Kidney epithelial cell (primary cell): ENCODE results near the gene DSTYK. TPM values are rescaled to one million over a fixed set of nuclear protein-coding genes. Genes with fewer than 3 reads are reported as not detected.

Source experiments
- DNase-seq: peaks from one replicate; pipeline ENCODE4 v3.0.0-alpha.2; 2010; ENCODE audit warnings: low read depth
- H3K27me3 ChIP-seq: 2 replicates; pipeline ENCODE4 v1.6.0; 2011; ENCODE audit warnings: low read length; ENCODE audit not compliant: control insufficient read depth, insufficient read depth
- H3K36me3 ChIP-seq: 2 replicates; pipeline ENCODE4 v1.5.1; 2011; ENCODE audit warnings: low read length; ENCODE audit not compliant: control insufficient read depth, insufficient read depth
- H3K4me3 ChIP-seq: 2 replicates; pipeline ENCODE4 v1.5.1; 2011; ENCODE audit warnings: low read depth, mild to moderate bottlenecking, control low read depth, low read length
- total RNA-seq: library from RNA; depleted of rRNA; stranded (reverse); fragments of >200 nt; gene quantifications from 2 replicates; pipeline ENCODE4 v1.2.3, GENCODE V29; 2015
- TF ChIP-seq, protein P1 (sequence below): IDR thresholded peaks from 2 replicates; pipeline ENCODE4 v1.5.1; 2011; ENCODE audit warnings: mild to moderate bottlenecking, moderate library complexity, low read length, control low read depth, inconsistent platforms; ENCODE audit not compliant: insufficient read depth, poor library complexity, severe bottlenecking

The DSTYK gene
- total RNA-seq, 1 donor from 2014 or later, result 13.8 TPM

- Histone ChIP-seq H3K27me3 (no peaks in the 10 kb centered on the region), H3K4me3 (peak within 1 kb of the TSS; percentile 96), H3K36me3 (no peaks in the 10 kb centered on the region)
- DNase-seq, result peak; percentile 88
- TF ChIP-seq, protein P1, sequence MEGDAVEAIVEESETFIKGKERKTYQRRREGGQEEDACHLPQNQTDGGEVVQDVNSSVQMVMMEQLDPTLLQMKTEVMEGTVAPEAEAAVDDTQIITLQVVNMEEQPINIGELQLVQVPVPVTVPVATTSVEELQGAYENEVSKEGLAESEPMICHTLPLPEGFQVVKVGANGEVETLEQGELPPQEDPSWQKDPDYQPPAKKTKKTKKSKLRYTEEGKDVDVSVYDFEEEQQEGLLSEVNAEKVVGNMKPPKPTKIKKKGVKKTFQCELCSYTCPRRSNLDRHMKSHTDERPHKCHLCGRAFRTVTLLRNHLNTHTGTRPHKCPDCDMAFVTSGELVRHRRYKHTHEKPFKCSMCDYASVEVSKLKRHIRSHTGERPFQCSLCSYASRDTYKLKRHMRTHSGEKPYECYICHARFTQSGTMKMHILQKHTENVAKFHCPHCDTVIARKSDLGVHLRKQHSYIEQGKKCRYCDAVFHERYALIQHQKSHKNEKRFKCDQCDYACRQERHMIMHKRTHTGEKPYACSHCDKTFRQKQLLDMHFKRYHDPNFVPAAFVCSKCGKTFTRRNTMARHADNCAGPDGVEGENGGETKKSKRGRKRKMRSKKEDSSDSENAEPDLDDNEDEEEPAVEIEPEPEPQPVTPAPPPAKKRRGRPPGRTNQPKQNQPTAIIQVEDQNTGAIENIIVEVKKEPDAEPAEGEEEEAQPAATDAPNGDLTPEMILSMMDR, result peak; percentile 93
Observed at GRCh38 chr1:205121660-205122488, 89.6 kb downstream of the DSTYK start, which contains the start of gene RBBP5. Gene RBBP5 (minus strand): TSS chr1:205121978. CDS start chr1:205121873, 105 bp downstream.

GRCh38 chr1:205118752-205119151 is 92.8 kb downstream of the DSTYK start:
- TF ChIP-seq, protein P1, result no peak
- no peaks in the 10 kb centered on the region for H3K36me3 ChIP-seq
- no peaks in the 10 kb centered on the region for H3K27me3 ChIP-seq
- DNase-seq, result no peak
- H3K4me3 ChIP-seq, result no peak overlapping the region

GRCh38 chr1:205111354-205111753 is 100.1 kb downstream of the DSTYK start:
- Histone ChIP-seq H3K36me3 (no peaks in the 10 kb centered on the region), H3K4me3 (no peak overlapping the region), H3K27me3 (no peaks in the 10 kb centered on the region)
- no peak for DNase-seq
- TF ChIP-seq, protein P1, result no peak

- TF ChIP-seq, protein P1, result no peak
- no peak overlapping the region for H3K4me3 ChIP-seq
- DNase-seq, result no peak
- H3K27me3 ChIP-seq, result no peaks in the 10 kb centered on the region
- H3K36me3 ChIP-seq, result peaks cover 4% of the 10 kb centered on the region
Observed at GRCh38 chr1:205109711-205110110, 101.8 kb downstream of the DSTYK start.

DNA sequence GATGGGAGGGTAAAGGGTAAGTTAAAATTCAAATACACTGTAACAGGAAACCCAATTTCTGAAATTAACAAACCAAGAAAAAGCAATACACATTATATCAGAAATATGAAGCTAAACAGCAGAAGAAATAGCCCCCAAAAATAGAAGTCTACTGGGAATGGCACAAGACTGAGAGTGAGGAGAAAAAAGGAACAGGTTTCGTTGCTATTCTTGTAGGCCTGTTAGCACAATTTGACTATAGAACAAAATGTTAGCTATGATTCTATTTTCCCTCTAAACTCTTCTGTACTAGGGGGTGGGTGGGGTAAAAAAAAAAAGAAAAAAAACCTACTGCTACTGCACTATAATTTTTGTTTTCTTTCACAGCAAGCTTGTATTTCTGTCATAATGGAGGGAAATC is 102.2 kb downstream of the DSTYK start:
- Histone ChIP-seq H3K27me3 (no peaks in the 10 kb centered on the region), H3K36me3 (peaks cover 4% of the 10 kb centered on the region), H3K4me3 (no peak overlapping the region)
- TF ChIP-seq, protein P1, result no peak
- no peak for DNase-seq
